ENCODE data around the gene PTPN3. TPM values are rescaled to one million over a fixed set of nuclear protein-coding genes. Genes with fewer than 3 reads are reported as not detected.

PTPN3 gene
- total RNA-seq, 2 experiments from 2014 or later, result not detected

- Histone ChIP-seq H3K27ac (ENCODE audit: low read depth, low read length, poor library complexity, severe bottlenecking) (no peak overlapping the region), H3K79me2 (ENCODE audit: insufficient read depth, low read depth, low read length) (no peaks in the 10 kb centered on the region), H3K9me2 (ENCODE audit: insufficient read depth, low read length) (no peaks in the 10 kb centered on the region), H3K36me3 (ENCODE audit: insufficient read depth, low read length) (no peaks in the 10 kb centered on the region), H2AFZ (ENCODE audit: low read length) (no peak overlapping the region), H3K4me1 (ENCODE audit: insufficient read depth, low read length, poor library complexity, severe bottlenecking) (no peaks in the 10 kb centered on the region), H3K9me3 (ENCODE audit: low read length) (no peaks in the 10 kb centered on the region), H3K4me2 (ENCODE audit: low read length) (no peak overlapping the region), H3K4me3 (ENCODE audit: low read depth, low read length, poor library complexity, severe bottlenecking) (no peak overlapping the region), H4K20me1 (ENCODE audit: insufficient read depth, low read length) (no peaks in the 10 kb centered on the region)
- TF ChIP-seq EZH2phosphoT487 (IDR thresholded peaks at IDR 0.05; ENCODE audit: borderline replicate concordance, low read depth, low read length), result no peak
- no peak for TF ChIP-seq CTCF (conservative IDR thresholded peaks at IDR 0.05; ENCODE audit: low read length)
- ChIA-PET POLR2A (interaction anchor here (0.6 kb wide), 1 partner anchor 538 kb away, joined by 3 read pairs; no protein-coding TSS in a partner anchor), CTCF (ENCODE audit: unreplicated experiment) (no interaction called here)
- intact Hi-C loops (cut with micrococcal nuclease; ENCODE audit: unreplicated experiment), result no loop called here
- DNase-seq (ENCODE audit: low spot score), result no peak
- BruUV-seq (replicated peaks), result no TSS peak
These were observed 1.9 kb downstream of the PTPN3 start for GRCh38 chr9:109496218-109496617.

- no peak for DNase-seq (ENCODE audit: low spot score)
- Histone ChIP-seq H3K79me2 (ENCODE audit: insufficient read depth, low read depth, low read length) (no peaks in the 10 kb centered on the region), H3K4me2 (ENCODE audit: low read length) (no peak overlapping the region), H3K36me3 (ENCODE audit: insufficient read depth, low read length) (no peaks in the 10 kb centered on the region), H3K4me3 (ENCODE audit: low read depth, low read length, poor library complexity, severe bottlenecking) (no peak overlapping the region), H3K4me1 (ENCODE audit: insufficient read depth, low read length, poor library complexity, severe bottlenecking) (no peaks in the 10 kb centered on the region), H2AFZ (ENCODE audit: low read length) (no peak overlapping the region), H3K9me3 (ENCODE audit: low read length) (no peaks in the 10 kb centered on the region), H3K27ac (ENCODE audit: low read depth, low read length, poor library complexity, severe bottlenecking) (no peak overlapping the region), H3K9me2 (ENCODE audit: insufficient read depth, low read length) (no peaks in the 10 kb centered on the region), H4K20me1 (ENCODE audit: insufficient read depth, low read length) (no peaks in the 10 kb centered on the region)
- no peak for TF ChIP-seq EZH2phosphoT487 (IDR thresholded peaks at IDR 0.05; ENCODE audit: borderline replicate concordance, low read depth, low read length)
- TF ChIP-seq CTCF (conservative IDR thresholded peaks at IDR 0.05; ENCODE audit: low read length), result no peak
- ChIA-PET CTCF (ENCODE audit: unreplicated experiment) (no interaction called here), POLR2A (no interaction called here)
- intact Hi-C loops (cut with micrococcal nuclease; ENCODE audit: unreplicated experiment), result no loop called here
- BruUV-seq (replicated peaks), result no TSS peak
These were observed 4.5 kb downstream of the PTPN3 start for GRCh38 chr9:109493648-109494047.

GRCh38 chr9:109491590-109491989 is 6.5 kb downstream of the PTPN3 start:
- H2AFZ ChIP-seq (ENCODE audit: low read length), result no peak overlapping the region
- TF ChIP-seq CTCF (conservative IDR thresholded peaks at IDR 0.05; ENCODE audit: low read length) (no peak), EZH2phosphoT487 (IDR thresholded peaks at IDR 0.05; ENCODE audit: borderline replicate concordance, low read depth, low read length) (no peak)
- CTCF ChIA-PET (ENCODE audit: unreplicated experiment), result no interaction called here

More at GRCh38 chr9:109491590-109491989, 6.5 kb downstream of the PTPN3 start:
- Histone ChIP-seq H3K4me1 (ENCODE audit: insufficient read depth, low read length, poor library complexity, severe bottlenecking) (no peaks in the 10 kb centered on the region), H3K27ac (ENCODE audit: low read depth, low read length, poor library complexity, severe bottlenecking) (no peak overlapping the region), H3K4me3 (ENCODE audit: low read depth, low read length, poor library complexity, severe bottlenecking) (no peak overlapping the region), H3K36me3 (ENCODE audit: insufficient read depth, low read length) (no peaks in the 10 kb centered on the region), H3K79me2 (ENCODE audit: insufficient read depth, low read depth, low read length) (no peaks in the 10 kb centered on the region), H3K9me3 (ENCODE audit: low read length) (no peaks in the 10 kb centered on the region), H3K4me2 (ENCODE audit: low read length) (no peak overlapping the region), H3K9me2 (ENCODE audit: insufficient read depth, low read length) (no peaks in the 10 kb centered on the region), H4K20me1 (ENCODE audit: insufficient read depth, low read length) (no peaks in the 10 kb centered on the region)
- no peak for DNase-seq (ENCODE audit: low spot score)
- POLR2A ChIA-PET, result no interaction called here
- BruUV-seq (replicated peaks), result no TSS peak
- intact Hi-C loops (cut with micrococcal nuclease; ENCODE audit: unreplicated experiment), result no loop called here
